Hepatocyte (in vitro differentiated cells): Measurements from ENCODE around the gene MED29. TPM values are rescaled to one million over a fixed set of nuclear protein-coding genes. Genes with fewer than 3 reads are reported as not detected.

Experiments used
- DNase-seq: peaks from one replicate; pipeline ENCODE4 v3.0.0-alpha.2; 2016; ENCODE audit warnings: low spot score
- H2AFZ ChIP-seq: fragments of 200-600 bp; sonication (generic); 2 replicates; pipeline ENCODE4 v1.6.0; 2016; ENCODE audit warnings: antibody characterized with exemption, mild to moderate bottlenecking
- H3K27ac ChIP-seq: fragments of 200-600 bp; sonication (generic); 2 replicates; pipeline ENCODE4 v1.5.1; 2016; ENCODE audit warnings: mild to moderate bottlenecking
- H3K27me3 ChIP-seq: fragments of 200-600 bp; sonication (generic); 2 replicates; pipeline ENCODE4 v1.6.1; 2016
- H3K36me3 ChIP-seq: fragments of 200-600 bp; sonication (generic); replicated peaks from 2 replicates; pipeline ENCODE4 v1.5.1; 2016; ENCODE audit warnings: low read depth; ENCODE audit not compliant: insufficient read depth
- H3K4me1 ChIP-seq: fragments of 200-600 bp; sonication (generic); 2 replicates; pipeline ENCODE4 v1.5.1; 2016; ENCODE audit warnings: mild to moderate bottlenecking, moderate library complexity; ENCODE audit not compliant: insufficient read depth
- H3K4me2 ChIP-seq: fragments of 200-600 bp; sonication (generic); 2 replicates; pipeline ENCODE4 v1.6.0; 2016
- H3K4me3 ChIP-seq: fragments of 200-600 bp; sonication (generic); 2 replicates; pipeline ENCODE4 v1.5.1; 2016; ENCODE audit warnings: mild to moderate bottlenecking
- H3K79me2 ChIP-seq: fragments of 200-600 bp; sonication (generic); 2 replicates; pipeline ENCODE4 v1.6.0; 2017; ENCODE audit warnings: mild to moderate bottlenecking
- H3K9me2 ChIP-seq: fragments of 200-600 bp; sonication (generic); replicated peaks from 2 replicates; pipeline ENCODE4 v1.6.0; 2017; ENCODE audit warnings: mild to moderate bottlenecking; ENCODE audit not compliant: insufficient read depth
- H3K9me3 ChIP-seq: fragments of 200-600 bp; sonication (generic); 2 replicates; pipeline ENCODE4 v1.5.1; 2016; ENCODE audit warnings: low read depth, mild to moderate bottlenecking
- H4K20me1 ChIP-seq: fragments of 200-600 bp; sonication (generic); 2 replicates; pipeline ENCODE4 v1.6.0; 2016; ENCODE audit warnings: mild to moderate bottlenecking; ENCODE audit not compliant: insufficient read depth, poor library complexity, severe bottlenecking
- CTCF ChIP-seq: fragments of 200-600 bp; sonication (generic); IDR thresholded peaks from 2 replicates; pipeline ENCODE4 v1.5.1; 2016; ENCODE audit warnings: antibody characterized with exemption, mild to moderate bottlenecking; ENCODE audit not compliant: poor library complexity
- EZH2 ChIP-seq: fragments of 200-600 bp; sonication (generic); IDR thresholded peaks from 2 replicates; pipeline ENCODE4 v1.6.1; 2016; ENCODE audit warnings: antibody characterized with exemption, mild to moderate bottlenecking, borderline replicate concordance
- EZH2phosphoT487 ChIP-seq: fragments of 200-600 bp; sonication (generic); IDR thresholded peaks from one replicate; pipeline ENCODE4 v1.6.1; 2018; ENCODE audit warnings: antibody characterized with exemption, mild to moderate bottlenecking, low read depth, moderate library complexity; ENCODE audit not compliant: unreplicated experiment, severe bottlenecking
- WGBS: methylation state at CpG from one replicate; pipeline ENCODE4 v1.1.6; 2016; ENCODE audit warnings: low lambda C conversion rate; ENCODE audit errors: missing lambda C conversion rate; 5-methylcytosine and 5-hydroxymethylcytosine counted together
- polyA plus RNA-seq: library from polyadenylated mRNA; unstranded; fragments of >200 nt; fragmentation: Nextera tagmentation; extraction: Ambion mirVana; gene quantifications from 2 replicates; pipeline ENCODE4 v1.2.1, GENCODE V29; 2016
- total RNA-seq: library from RNA; depleted of rRNA; stranded (reverse); fragments of >200 nt; gene quantifications from 2 replicates; pipeline ENCODE4 v1.2.3, GENCODE V29; 2014

Gene MED29
- total and polyA plus RNA-seq, 2 experiments from 2014 or later: 18.9 to 38.6 TPM

DNA sequence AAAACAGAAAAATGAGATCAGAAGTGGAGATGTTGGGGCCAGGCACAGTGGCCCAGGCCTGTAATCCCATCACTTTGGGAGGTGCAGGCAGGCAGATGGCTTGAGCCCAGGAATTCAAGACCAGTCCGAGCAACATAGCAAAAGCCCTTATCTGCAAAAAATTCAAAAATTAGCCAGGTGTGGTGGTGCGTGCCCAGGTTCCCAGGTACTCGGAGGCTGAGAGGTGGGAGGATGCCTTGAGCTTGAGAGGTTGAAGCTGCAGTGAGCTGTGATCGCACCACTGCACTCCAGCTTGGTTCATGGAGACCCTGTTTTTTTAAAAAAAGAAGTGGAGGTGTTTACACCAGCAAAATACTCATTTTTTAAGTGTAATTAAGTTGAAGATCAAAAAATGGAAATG is 8.9 kb downstream of the MED29 start:
- 89% methylated on average over 4 of the region's 4 CpGs for WGBS
- Histone ChIP-seq H2AFZ (no peak overlapping the region), H3K4me3 (no peak overlapping the region), H3K9me2 (no peaks in the 10 kb centered on the region), H3K79me2 (peaks cover 5% of the 10 kb centered on the region), H3K36me3 (no peaks in the 10 kb centered on the region), H3K4me1 (peaks cover 45% of the 10 kb centered on the region), H3K27me3 (no peaks in the 10 kb centered on the region), H3K27ac (peak overlapping the region; percentile 100), H3K4me2 (no peak overlapping the region), H3K9me3 (no peaks in the 10 kb centered on the region), H4K20me1 (no peaks in the 10 kb centered on the region)
- no peak for TF ChIP-seq CTCF
- no peak for TF ChIP-seq EZH2phosphoT487
- no peak for TF ChIP-seq EZH2
- DNase-seq: no peak

GRCh38 chr19:39401070-39401548 is 9.9 kb downstream of the MED29 start:
- Histone ChIP-seq H3K9me3 (no peaks in the 10 kb centered on the region), H3K4me1 (peaks cover 54% of the 10 kb centered on the region), H3K4me2 (peak overlapping the region; percentile 57), H3K4me3 (no peak overlapping the region), H3K27ac (peak overlapping the region; percentile 100), H4K20me1 (no peaks in the 10 kb centered on the region), H3K27me3 (no peaks in the 10 kb centered on the region), H3K79me2 (peaks cover 15% of the 10 kb centered on the region), H3K9me2 (no peaks in the 10 kb centered on the region), H3K36me3 (no peaks in the 10 kb centered on the region), H2AFZ (no peak overlapping the region)
- TF ChIP-seq EZH2phosphoT487 (no peak), CTCF (no peak), EZH2 (no peak)
- WGBS: 35% methylated on average over 4 of the region's 4 CpGs
- DNase-seq: peak; percentile 33

- peak; percentile 93 for DNase-seq
- H3K27me3 ChIP-seq: no peaks in the 10 kb centered on the region
- no peaks in the 10 kb centered on the region for H3K36me3 ChIP-seq
- WGBS: 42% methylated on average over 25 of the region's 25 CpGs
- H3K4me3 ChIP-seq: no peak overlapping the region
- H3K9me3 ChIP-seq: no peaks in the 10 kb centered on the region
- no peak overlapping the region for H2AFZ ChIP-seq
- peaks cover 55% of the 10 kb centered on the region for H3K4me1 ChIP-seq
- no peaks in the 10 kb centered on the region for H3K9me2 ChIP-seq
- peaks cover under 1% of the 10 kb centered on the region for H4K20me1 ChIP-seq
- H3K27ac ChIP-seq: peak overlapping the region; percentile 100
- TF ChIP-seq CTCF: no peak
- H3K4me2 ChIP-seq: peak overlapping the region; percentile 87
- peaks cover 16% of the 10 kb centered on the region for H3K79me2 ChIP-seq
These were observed 10.6 kb downstream of the MED29 start for GRCh38 chr19:39401549-39402345.
